Esophagus muscularis mucosa (tissue), 4 donors: ENCODE measurements around the gene HAO2. TPM values are rescaled to one million over a fixed set of nuclear protein-coding genes. Genes with fewer than 3 reads are reported as not detected.

Experiments used
- DNase-seq: peaks from one replicate; pipeline ENCODE4 v3.0.0-alpha.2; 2017; ENCODE audit errors: extremely low spot score
- H3K27ac ChIP-seq, 4 donors: fragments of 200-600 bp; sonication (generic); replicated peaks in 1 of 4; 1 replicate in 3 of 4; 2 replicates in 1 of 4; pipeline ENCODE4 v1.5.1; 2016 to 2019; ENCODE audit warnings: mild to moderate bottlenecking in 1 of 4
- H3K27me3 ChIP-seq, 4 donors: fragments of 200-600 bp; sonication (generic); one replicate each; pipeline versions ENCODE4 v1.5.1 to v1.6.0; 2016 to 2019
- H3K36me3 ChIP-seq, 4 donors: fragments of 200-600 bp; sonication (generic); one replicate each; pipeline ENCODE4 v1.5.1; 2016 to 2019
- H3K4me1 ChIP-seq, 4 donors: fragments of 200-600 bp; sonication (generic); one replicate each; pipeline ENCODE4 v1.5.1; 2016 to 2019
- H3K4me3 ChIP-seq, 4 donors: fragments of 200-600 bp; sonication (generic); 1 replicate in 2 of 4; 2 replicates in 2 of 4; pipeline ENCODE4 v1.5.1; 2016 to 2019; ENCODE audit warnings: mild to moderate bottlenecking in 4 of 4, moderate library complexity in 1 of 4
- H3K9me3 ChIP-seq, 4 donors: fragments of 200-600 bp; sonication (generic); 1 replicate in 3 of 4; 2 replicates in 1 of 4; pipeline ENCODE4 v1.5.1; 2016 to 2019
- EP300 ChIP-seq: sonication (generic); formaldehyde crosslinking; IDR thresholded peaks from one replicate; pipeline ENCODE4 v1.6.1; 2017; ENCODE audit warnings: antibody characterized with exemption
- POLR2A ChIP-seq: fragments of 450-650 bp; IDR thresholded peaks from one replicate; pipeline ENCODE4 v1.6.1; 2017; ENCODE audit warnings: antibody characterized with exemption, moderate library complexity, mild to moderate bottlenecking, low read depth
- POLR2AphosphoS5 ChIP-seq, 2 donors: sonication (generic); formaldehyde crosslinking; IDR thresholded peaks; one replicate each; pipeline ENCODE4 v1.6.1; 2017; ENCODE audit warnings: antibody characterized with exemption in 2 of 2
- WGBS: methylation state at CpG from one replicate; pipeline ENCODE4 v1.1.5; 2018; 5-methylcytosine and 5-hydroxymethylcytosine counted together
- intact Hi-C: fragments of 100-400 bp; cut with DNase I; formaldehyde crosslinking; loops from one replicate; pipeline ENCODE4 v1.15.1; 2023
- total RNA-seq, 4 donors: library from RNA; depleted of rRNA; stranded (reverse); fragments of >200 nt; gene quantifications; one replicate each; pipeline versions ENCODE4 v1.1.0 to v1.2.1, GENCODE V29; 2016
- TF ChIP-seq, protein P1 (sequence below), 3 experiments: fragments of 200-600 bp in 2 of 3; fragments of 450-650 bp in 1 of 3; sonication (generic) in 2 of 3; IDR thresholded peaks; one replicate each; pipeline ENCODE4 v1.5.1; 2017 to 2019; ENCODE audit warnings: antibody characterized with exemption in 3 of 3, mild to moderate bottlenecking in 2 of 3, moderate library complexity in 1 of 3

The HAO2 gene
- total RNA-seq, 4 donors from 2014 or later: 0.32 TPM; not detected in 3

DNA sequence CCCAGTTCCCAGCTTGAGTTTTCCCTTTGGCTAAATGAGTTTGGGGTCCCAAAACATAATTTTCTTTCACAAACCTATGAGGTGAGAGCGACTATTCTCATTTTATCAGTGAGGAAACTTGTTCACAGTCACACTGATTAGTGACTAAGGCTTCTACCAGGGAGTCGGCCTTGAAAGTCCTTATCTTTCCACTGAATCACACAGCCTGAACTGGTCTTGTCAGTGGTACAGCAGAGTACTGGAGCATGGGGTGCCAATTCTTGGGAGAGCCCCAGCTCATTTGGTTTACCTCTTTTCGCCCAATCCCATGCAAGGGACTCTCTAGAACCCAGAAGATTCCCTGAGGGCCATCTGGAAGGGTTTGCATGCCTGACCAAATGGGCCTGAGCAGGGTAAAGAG lies 63.3 kb downstream of the HAO2 start:
- DNase-seq: no peak
- no peak overlapping the region for H3K4me3 ChIP-seq
- H3K9me3 ChIP-seq: no peaks in the 10 kb centered on the region
- intact Hi-C loops: no loop called here
- H3K27ac ChIP-seq: no peak overlapping the region
- TF ChIP-seq EP300 (no peak), POLR2AphosphoS5 (IDR thresholded peaks at IDR 0.05) (no peak), POLR2A (no peak)
- TF ChIP-seq, protein P1, sequence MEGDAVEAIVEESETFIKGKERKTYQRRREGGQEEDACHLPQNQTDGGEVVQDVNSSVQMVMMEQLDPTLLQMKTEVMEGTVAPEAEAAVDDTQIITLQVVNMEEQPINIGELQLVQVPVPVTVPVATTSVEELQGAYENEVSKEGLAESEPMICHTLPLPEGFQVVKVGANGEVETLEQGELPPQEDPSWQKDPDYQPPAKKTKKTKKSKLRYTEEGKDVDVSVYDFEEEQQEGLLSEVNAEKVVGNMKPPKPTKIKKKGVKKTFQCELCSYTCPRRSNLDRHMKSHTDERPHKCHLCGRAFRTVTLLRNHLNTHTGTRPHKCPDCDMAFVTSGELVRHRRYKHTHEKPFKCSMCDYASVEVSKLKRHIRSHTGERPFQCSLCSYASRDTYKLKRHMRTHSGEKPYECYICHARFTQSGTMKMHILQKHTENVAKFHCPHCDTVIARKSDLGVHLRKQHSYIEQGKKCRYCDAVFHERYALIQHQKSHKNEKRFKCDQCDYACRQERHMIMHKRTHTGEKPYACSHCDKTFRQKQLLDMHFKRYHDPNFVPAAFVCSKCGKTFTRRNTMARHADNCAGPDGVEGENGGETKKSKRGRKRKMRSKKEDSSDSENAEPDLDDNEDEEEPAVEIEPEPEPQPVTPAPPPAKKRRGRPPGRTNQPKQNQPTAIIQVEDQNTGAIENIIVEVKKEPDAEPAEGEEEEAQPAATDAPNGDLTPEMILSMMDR (IDR thresholded peaks at IDR 0.05): no peak
- H3K27me3 ChIP-seq: peaks cover 0 to 5% (median 0%) of the 10 kb centered on the region in 4 donors
- 83% methylated on average over 2 of the region's 3 CpGs for WGBS
- H3K4me1 ChIP-seq: no peaks in the 10 kb centered on the region
- no peaks in the 10 kb centered on the region for H3K36me3 ChIP-seq

DNA sequence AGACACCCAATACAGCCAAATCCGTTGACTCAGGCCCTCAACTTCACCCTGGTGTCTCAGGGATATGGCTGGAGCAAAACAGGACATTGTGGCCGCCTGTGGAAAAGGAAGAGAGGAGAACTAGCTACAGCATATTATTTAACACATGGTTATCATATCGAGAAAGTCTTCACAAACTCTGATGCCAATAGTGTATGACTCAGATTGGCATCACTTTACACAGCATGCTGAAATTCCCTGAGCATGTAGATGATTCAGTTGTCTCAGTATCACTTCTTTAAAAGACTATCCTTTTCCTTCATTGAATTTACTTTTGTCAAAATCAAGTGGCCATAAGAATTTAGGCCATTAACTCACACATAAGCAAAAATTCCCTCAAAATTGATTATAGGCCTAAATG lies 66.5 kb downstream of the HAO2 start:
- TF ChIP-seq POLR2A (no peak), EP300 (no peak), POLR2AphosphoS5 (IDR thresholded peaks at IDR 0.05) (no peak)
- TF ChIP-seq, protein P1 (IDR thresholded peaks at IDR 0.05): no peak
- Histone ChIP-seq H3K27me3 (peaks cover 0 to 3% (median 0%) of the 10 kb centered on the region in 4 donors), H3K9me3 (no peaks in the 10 kb centered on the region), H3K27ac (no peak overlapping the region), H3K4me1 (no peaks in the 10 kb centered on the region), H3K4me3 (no peak overlapping the region), H3K36me3 (no peaks in the 10 kb centered on the region)
- no peak for DNase-seq
- intact Hi-C loops: no loop called here
- WGBS: 53% methylated on average over 3 of the region's 3 CpGs

DNA sequence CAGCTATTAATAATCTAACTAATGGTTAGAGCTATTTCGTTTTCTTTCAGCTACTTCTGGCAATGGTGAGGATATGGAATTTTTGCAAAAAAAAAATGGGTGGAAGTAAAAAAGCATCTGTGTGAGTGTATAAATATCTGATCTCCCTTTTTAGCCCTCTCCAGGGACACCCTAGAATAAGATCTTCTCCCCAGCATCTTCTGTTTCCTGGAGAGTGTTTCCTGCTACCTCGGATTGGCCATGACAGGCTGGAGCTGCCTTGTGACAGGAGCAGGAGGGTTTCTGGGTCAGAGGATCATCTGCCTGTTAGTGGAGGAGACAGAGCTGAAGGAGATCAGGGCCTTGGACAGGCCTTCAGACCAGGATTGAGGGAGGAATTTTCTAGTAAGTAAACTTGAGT lies 70.2 kb downstream of the HAO2 start:
- TF ChIP-seq POLR2A (no peak), EP300 (no peak), POLR2AphosphoS5 (IDR thresholded peaks at IDR 0.05) (no peak)
- TF ChIP-seq, protein P1 (IDR thresholded peaks at IDR 0.05): no peak
- whole genome bisulfite sequencing: 55% methylated on average over 2 of the region's 2 CpGs
- DNase-seq: no peak
- Histone ChIP-seq H3K27me3 (no peaks in the 10 kb centered on the region), H3K27ac (no peak overlapping the region), H3K9me3 (no peaks in the 10 kb centered on the region), H3K4me1 (no peaks in the 10 kb centered on the region), H3K36me3 (no peaks in the 10 kb centered on the region), H3K4me3 (no peak overlapping the region)
- intact Hi-C loops: no loop called here

DNA sequence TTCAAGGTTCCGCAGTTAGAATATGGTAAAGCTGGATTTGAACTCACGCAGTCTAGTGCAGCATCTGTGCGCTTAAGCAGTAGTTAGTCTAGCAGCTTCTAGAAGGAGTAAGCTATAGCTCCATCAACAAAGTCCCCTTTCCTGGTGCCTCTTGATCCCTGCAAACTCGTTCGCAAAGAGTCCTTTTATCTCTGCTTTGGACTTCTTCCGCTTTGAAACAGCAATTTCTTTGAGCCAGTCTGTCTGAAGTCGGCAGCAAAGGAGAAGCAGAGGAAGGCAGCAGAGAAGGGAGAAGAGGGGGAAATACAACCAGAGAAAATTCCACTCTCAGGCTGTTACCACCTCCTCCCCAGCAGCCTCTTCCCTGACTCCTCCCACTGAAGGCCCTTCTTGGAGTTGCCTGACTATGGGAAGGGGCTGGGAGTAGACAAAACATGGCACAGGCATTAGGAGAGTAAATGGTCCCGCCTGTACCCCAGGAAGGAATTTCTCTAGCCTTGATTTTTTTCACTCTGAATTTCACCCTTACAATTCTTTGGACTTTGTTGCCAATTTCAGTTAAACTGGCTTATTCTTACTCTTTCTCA lies 72.2 kb downstream of the HAO2 start:
- H3K27ac ChIP-seq: no peak overlapping the region
- no peak overlapping the region for H3K4me3 ChIP-seq
- DNase-seq: no peak
- TF ChIP-seq POLR2AphosphoS5 (IDR thresholded peaks at IDR 0.05): no peak
- no peak for TF ChIP-seq EP300
- TF ChIP-seq, protein P1 (IDR thresholded peaks at IDR 0.05): no peak
- no peak for TF ChIP-seq POLR2A
- 71% methylated on average over 8 of the region's 8 CpGs for WGBS
- intact Hi-C loops: no loop called here
- H3K4me1 ChIP-seq: no peaks in the 10 kb centered on the region
- no peaks in the 10 kb centered on the region for H3K36me3 ChIP-seq
- H3K27me3 ChIP-seq: no peaks in the 10 kb centered on the region
- H3K9me3 ChIP-seq: no peaks in the 10 kb centered on the region

DNA sequence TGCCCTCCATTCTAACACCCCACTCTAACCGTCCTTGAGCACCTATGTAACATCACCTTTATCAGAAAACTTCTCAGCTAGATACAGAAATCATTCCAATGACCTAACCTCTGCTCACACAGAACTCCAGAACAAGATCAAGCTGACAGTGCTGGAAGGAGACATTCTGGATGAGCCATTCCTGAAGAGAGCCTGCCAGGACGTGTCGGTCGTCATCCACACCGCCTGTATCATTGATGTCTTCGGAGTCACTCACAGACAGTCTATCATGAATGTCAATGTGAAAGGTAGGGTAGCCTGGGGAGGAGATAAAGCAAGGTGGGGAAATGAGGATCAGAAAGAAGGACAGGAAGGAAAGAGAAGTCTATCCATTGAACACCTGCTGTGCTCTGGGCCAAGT lies 74.2 kb downstream of the HAO2 start:
- no peak overlapping the region for H3K27ac ChIP-seq
- no peaks in the 10 kb centered on the region for H3K9me3 ChIP-seq
- H3K4me1 ChIP-seq: no peaks in the 10 kb centered on the region
- intact Hi-C loops: no loop called here
- H3K36me3 ChIP-seq: no peaks in the 10 kb centered on the region
- H3K4me3 ChIP-seq: no peak overlapping the region
- no peak for DNase-seq
- TF ChIP-seq, protein P1 (IDR thresholded peaks at IDR 0.05): no peak
- no peak for TF ChIP-seq EP300
- TF ChIP-seq POLR2A: no peak
- no peak for TF ChIP-seq POLR2AphosphoS5 (IDR thresholded peaks at IDR 0.05)
- WGBS: 79% methylated on average over 6 of the region's 6 CpGs
- H3K27me3 ChIP-seq: no peaks in the 10 kb centered on the region
